NCI-H524 treated with DMSO at 0.1 percent for 48 hours (cell line): ENCODE results near the gene BTNL9.
"Not testable (repeated sequence)": the region's sequence is repeated elsewhere in the genome, so short reads cannot be mapped to it uniquely, and the experiment has no call there.

ENCODE experiments used
- DNase-seq: peaks from one replicate; lab custom pipeline; 2025; lab: John Stamatoyannopoulos, UW

BTNL9 gene

GRCh38 chr5:181060924-181061323 lies 20.9 kb downstream of the BTNL9 start:
- DNase-seq = no peak

GRCh38 chr5:181061645-181062044 lies 21.6 kb downstream of the BTNL9 start:
- no peak for DNase-seq

GRCh38 chr5:181062631-181063030 lies 22.6 kb downstream of the BTNL9 start:
- DNase-seq = no peak

GRCh38 chr5:181063514-181063913 lies 23.4 kb downstream of the BTNL9 start:
- DNase-seq = no peak

GRCh38 chr5:181064987-181065386 lies 24.9 kb downstream of the BTNL9 start:
- DNase-seq = no peak

- no peak for DNase-seq
Observed at GRCh38 chr5:181069767-181070491, 29.9 kb downstream of the BTNL9 start.

- DNase-seq = no peak
Observed at GRCh38 chr5:181070523-181070922, 30.5 kb downstream of the BTNL9 start.

- no peak for DNase-seq
Observed at GRCh38 chr5:181071257-181071656, 31.2 kb downstream of the BTNL9 start.

- no peak for DNase-seq
Observed at GRCh38 chr5:181076920-181077319, 36.9 kb downstream of the BTNL9 start.

- no peak for DNase-seq
Observed at GRCh38 chr5:181081989-181082388, 41.9 kb downstream of the BTNL9 start.

GRCh38 chr5:181084621-181085195 lies 44.6 kb downstream of the BTNL9 start:
- DNase-seq = no peak

- DNase-seq = no peak
Observed at GRCh38 chr5:181086026-181086883, 46.2 kb downstream of the BTNL9 start.

- DNase-seq = no peak
Observed at GRCh38 chr5:181086884-181087205, 46.8 kb downstream of the BTNL9 start.

- DNase-seq = no peak
Observed at GRCh38 chr5:181087309-181087708, 47.2 kb downstream of the BTNL9 start.

GRCh38 chr5:181088289-181088688 lies 48.2 kb downstream of the BTNL9 start:
- no peak for DNase-seq

GRCh38 chr5:181092428-181092827 lies 52.4 kb downstream of the BTNL9 start:
- no peak for DNase-seq

GRCh38 chr5:181095162-181095561 lies 55.1 kb downstream of the BTNL9 start:
- DNase-seq = not testable (repeated sequence)

- DNase-seq = not testable (repeated sequence)
Observed at GRCh38 chr5:181096721-181097382, 56.8 kb downstream of the BTNL9 start.

GRCh38 chr5:181097383-181097753 lies 57.3 kb downstream of the BTNL9 start:
- DNase-seq = not testable (repeated sequence)

- DNase-seq = not testable (repeated sequence)
Observed at GRCh38 chr5:181097759-181098491, 57.9 kb downstream of the BTNL9 start.

- DNase-seq = no peak
Observed at GRCh38 chr5:181098762-181099601, 58.9 kb downstream of the BTNL9 start.
